Middle frontal gyrus (tissue), 1 donor: ENCODE measurements around the gene TCF7L2.
"Not testable (repeated sequence)": the region's sequence is repeated elsewhere in the genome, so short reads cannot be mapped to it uniquely, and the experiment has no call there.

Source experiments
- DNase-seq: peaks from one replicate; pipeline ENCODE4 v3.0.0-alpha.2; 2015; ENCODE audit warnings: low spot score; ENCODE audit errors: extremely low spot score

Gene TCF7L2

GRCh38 chr10:113063043-113063967, 113.3 kb downstream of the TCF7L2 start:
- no peak for DNase-seq

GRCh38 chr10:113064039-113064438, 114.0 kb downstream of the TCF7L2 start:
- no peak for DNase-seq

GRCh38 chr10:113066120-113066519, 116.1 kb downstream of the TCF7L2 start:
- DNase-seq: not testable (repeated sequence)

- no peak for DNase-seq
Measured at GRCh38 chr10:113066561-113067312, 116.7 kb downstream of the TCF7L2 start.

GRCh38 chr10:113067501-113067900, 117.5 kb downstream of the TCF7L2 start:
- no peak for DNase-seq

DNA sequence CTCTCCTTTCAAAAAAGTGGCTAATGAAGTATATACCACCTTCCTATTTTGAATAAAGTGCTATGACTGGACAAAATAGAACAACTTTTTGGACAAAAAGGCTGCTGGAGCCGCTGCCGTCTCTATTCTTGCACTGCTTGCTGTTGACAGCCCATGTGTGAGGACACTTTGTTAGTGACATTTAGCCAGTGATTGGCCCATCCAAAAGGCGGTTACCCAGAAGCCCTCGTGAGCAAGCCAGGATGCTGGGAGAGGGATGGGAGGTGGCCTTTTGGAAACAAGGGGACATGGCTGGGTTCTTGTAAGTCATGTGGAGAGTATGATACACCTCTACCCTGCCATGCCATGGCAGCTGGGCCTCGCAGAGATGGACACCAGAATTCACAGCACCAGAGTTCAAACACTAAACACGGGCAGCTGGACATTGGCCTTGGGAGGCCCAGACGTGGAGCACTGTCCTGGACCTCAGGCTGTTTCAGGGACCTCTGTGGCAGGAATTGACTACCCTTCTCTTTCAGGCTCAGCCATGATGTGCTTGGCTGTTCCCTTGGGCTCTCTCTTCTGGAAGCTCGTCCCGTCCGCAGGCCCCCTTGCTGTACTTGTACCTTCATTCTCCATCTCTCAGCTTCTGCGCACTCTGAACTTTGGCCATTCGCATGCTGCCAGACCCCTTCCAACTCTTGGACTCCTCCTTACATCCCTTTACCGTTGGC, 118.3 kb downstream of the TCF7L2 start:
- DNase-seq: no peak

DNA sequence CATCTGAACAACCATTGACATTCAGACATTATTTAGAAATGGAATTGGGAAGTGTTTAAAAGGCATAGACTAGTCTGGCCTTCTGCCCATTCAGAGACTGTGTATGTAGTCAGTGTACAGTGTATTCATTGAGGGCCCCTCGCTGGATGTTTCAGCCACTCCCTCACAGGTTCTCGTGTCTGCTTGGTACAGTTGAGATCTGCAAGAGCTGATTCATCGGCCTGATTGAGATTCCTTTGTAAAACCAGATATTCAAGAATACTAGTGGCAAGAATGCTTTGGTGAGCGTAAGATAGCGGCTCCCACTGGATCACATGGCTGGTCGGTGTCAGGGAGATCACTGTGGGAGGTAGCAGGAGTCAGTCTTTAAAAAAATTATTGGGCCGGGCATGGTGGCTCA, 119.5 kb downstream of the TCF7L2 start:
- no peak for DNase-seq

DNA sequence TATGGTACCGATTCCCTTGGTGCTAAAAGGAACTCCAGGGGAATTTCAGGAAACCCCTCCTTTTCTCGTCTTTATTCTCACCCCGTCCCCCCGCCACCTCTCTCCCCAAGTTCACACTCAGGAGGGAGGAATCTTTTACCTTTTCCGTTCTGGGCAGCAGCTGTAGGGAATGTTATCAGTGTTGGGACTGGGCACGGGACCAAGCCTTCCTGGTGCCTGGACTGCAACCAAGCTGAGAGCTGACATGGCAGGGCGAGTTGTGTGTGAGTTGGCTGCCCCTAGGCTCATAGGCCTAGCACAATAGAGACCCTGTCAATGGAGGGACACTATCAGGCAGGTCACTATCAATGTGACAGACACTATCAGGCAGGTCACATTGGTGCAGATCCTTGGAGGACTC, 121.4 kb downstream of the TCF7L2 start:
- DNase-seq: no peak

GRCh38 chr10:113073549-113074189, 123.6 kb downstream of the TCF7L2 start:
- no peak for DNase-seq

DNA sequence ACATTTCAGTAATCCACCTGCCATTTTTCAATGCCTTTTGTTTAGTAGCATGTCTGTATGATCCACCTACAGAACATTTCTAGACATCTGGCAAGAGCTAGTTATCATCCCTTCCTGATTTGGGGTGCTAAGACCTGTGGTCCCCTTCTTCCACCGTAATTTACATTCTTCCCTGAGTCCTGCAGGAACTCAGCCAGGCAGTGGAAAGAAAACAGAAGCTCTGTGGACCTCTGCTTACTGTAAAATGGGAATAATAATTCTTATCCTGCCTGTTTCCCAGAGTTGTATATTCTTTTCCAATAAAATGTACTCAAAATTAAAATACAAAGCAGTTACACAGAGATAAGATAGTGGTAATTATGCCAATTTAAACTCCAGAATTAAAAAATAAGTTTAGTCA, 126.9 kb downstream of the TCF7L2 start:
- DNase-seq: no peak

DNA sequence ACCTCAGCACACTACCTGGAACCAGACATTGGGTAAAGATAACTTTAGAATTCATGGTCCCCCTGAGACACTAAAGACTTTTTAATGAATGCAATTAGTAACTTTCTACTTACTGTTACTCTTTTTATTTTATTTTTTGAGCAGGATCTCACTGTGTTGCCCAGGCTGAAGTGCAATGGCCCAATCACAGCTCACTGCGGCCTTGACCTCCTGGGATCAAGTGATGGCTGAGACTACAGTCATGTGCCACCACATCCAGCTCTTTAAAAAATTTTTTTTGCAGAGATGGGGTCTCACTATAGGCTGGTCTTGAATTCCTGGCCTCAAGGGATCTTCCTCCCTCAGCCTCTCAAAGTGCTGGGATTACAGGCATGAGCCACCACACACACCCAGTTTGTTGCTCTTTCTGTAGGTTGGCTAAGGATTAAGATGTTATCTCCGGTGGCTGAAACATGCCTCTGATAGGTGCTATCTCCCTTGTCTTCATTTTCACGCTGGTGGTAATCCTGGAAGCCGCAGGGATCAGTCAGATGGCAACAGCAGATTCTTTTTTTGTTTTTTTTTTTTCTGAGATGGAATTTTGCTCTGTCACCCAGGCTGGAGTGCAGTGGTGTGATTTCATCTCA, 128.3 kb downstream of the TCF7L2 start:
- no peak for DNase-seq

GRCh38 chr10:113080061-113080924, 130.2 kb downstream of the TCF7L2 start:
- no peak for DNase-seq

DNA sequence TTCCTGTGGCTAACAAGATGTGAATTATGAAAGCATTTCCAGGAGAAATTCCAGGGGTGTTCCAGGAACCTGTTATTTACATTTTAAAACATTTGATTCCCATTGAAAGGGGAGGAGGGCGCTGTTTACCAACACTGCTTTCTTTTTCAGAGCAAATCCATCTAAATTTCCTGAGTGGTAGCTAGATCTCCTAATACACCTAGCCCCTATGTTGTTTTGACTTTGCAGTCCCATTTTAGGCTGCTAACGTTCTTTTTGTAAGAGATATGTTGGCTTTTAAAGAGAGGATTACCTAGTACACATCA, 130.8 kb downstream of the TCF7L2 start:
- DNase-seq: no peak

DNA sequence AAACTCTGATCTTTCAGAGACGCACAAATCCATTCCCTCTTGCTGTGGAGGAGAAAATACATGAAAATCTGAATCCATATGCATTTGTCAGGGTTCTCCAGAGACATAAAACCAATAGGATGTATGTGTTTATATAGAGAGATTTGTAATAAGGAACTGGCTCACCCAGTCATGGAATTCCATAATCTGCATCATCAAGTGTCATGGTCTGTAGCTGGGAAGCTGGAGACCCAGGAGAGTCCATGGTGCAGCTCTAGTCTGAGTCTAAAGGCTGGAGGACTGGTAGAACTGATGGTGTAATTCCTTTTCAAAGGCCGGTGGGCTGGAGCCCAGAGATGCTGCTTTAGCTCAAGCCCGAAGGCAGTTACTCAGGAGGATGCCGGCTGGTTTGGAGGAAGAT, 134.0 kb downstream of the TCF7L2 start:
- DNase-seq: no peak

DNA sequence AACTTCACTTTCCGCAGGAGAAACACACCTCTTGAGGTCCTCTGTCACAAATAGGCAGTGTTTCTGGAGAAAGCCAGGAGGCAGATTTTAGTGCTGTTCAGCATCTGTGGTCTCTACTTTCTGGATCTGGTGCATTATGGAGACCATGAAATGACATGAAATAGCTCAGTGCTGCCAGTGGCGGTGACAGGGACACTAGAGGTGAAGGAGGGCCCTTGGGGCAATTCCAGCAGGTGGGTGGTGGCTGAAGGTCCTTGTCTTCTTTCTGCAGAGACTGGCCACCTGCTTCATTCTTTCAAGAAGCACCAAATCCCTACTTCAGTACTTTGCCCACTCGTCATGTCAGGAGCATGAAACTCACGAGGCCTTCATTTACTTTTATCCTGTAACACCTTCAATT, 135.7 kb downstream of the TCF7L2 start:
- DNase-seq: no peak

DNA sequence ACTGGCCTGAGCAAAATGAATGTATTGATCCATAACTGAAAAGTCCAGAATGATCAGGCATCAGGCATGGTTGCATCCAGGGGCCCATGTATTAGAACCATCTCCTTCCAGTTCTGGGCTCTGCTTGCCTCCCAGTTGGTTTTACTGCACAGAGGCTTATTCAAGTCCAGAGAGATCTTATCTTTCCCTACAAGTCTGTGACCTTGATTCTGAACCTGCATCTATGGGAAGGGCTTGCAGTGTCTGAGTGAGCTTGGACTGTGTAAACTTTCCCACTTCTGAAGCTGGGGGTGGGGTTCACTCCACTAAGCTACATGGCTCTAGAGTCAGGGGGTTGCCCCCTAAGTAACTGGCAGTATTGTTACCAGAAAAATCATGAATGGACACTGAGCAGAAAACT, 136.2 kb downstream of the TCF7L2 start:
- DNase-seq: no peak

GRCh38 chr10:113087165-113088029, 137.3 kb downstream of the TCF7L2 start:
- DNase-seq: no peak

DNA sequence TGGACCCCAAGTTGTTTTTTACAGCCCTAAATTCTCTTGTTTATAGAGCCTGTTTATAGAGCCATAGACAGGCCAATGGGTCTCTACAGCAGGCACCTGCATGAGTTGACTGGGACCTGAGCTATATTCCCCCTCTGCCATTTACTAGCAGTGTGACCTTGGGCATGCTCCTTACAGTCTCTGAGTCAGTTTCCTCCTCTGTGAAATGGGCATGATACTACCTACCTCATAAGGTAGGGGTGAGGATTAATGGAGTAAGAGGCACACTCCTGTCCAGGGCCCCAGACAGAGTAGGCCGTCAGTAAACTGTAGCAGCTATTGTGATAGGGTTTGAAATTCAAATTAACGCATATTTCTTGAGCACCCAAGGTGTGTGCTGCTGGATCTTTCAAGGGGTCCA, 138.1 kb downstream of the TCF7L2 start:
- DNase-seq: no peak

- no peak for DNase-seq
Measured at GRCh38 chr10:113089551-113089950, 139.5 kb downstream of the TCF7L2 start.
